ENCODE results near the gene CHRNA10.

CHRNA10 gene

GRCh38 chr11:3627291-3627690 is 43.9 kb downstream of the CHRNA10 start:
- DNase-seq, result no peak

GRCh38 chr11:3626250-3626960 is 44.8 kb downstream of the CHRNA10 start:
- DNase-seq, result no peak

- DNase-seq, result no peak
These were observed 47.3 kb downstream of the CHRNA10 start for GRCh38 chr11:3623767-3624458.

GRCh38 chr11:3623121-3623520 is 48.1 kb downstream of the CHRNA10 start:
- DNase-seq, result no peak

GRCh38 chr11:3622521-3622920 is 48.7 kb downstream of the CHRNA10 start:
- DNase-seq, result no peak

- DNase-seq, result no peak
These were observed 53.2 kb downstream of the CHRNA10 start for GRCh38 chr11:3617990-3618389.

GRCh38 chr11:3616721-3617460 is 54.3 kb downstream of the CHRNA10 start:
- no peak for DNase-seq

GRCh38 chr11:3615998-3616397 is 55.2 kb downstream of the CHRNA10 start:
- DNase-seq, result no peak
